HG02642 (cell line): ENCODE data around the gene GPRC5B.

ENCODE experiments used
- ATAC-seq: cut with Tn5 transposase; IDR thresholded peaks from one replicate; pipeline ENCODE4 v1.9.1; 2021; ENCODE audit warnings: mild to moderate bottlenecking; ENCODE audit not compliant: unreplicated experiment, poor library complexity

GPRC5B gene

GRCh38 chr16:19823322-19823721 is 61.3 kb downstream of the GPRC5B start:
- ATAC-seq: no peak

- ATAC-seq: no peak
Measured at GRCh38 chr16:19822533-19822932, 62.1 kb downstream of the GPRC5B start.

- no peak for ATAC-seq
Measured at GRCh38 chr16:19817875-19818274, 66.8 kb downstream of the GPRC5B start.

GRCh38 chr16:19817122-19817521 is 67.5 kb downstream of the GPRC5B start:
- no peak for ATAC-seq

- ATAC-seq: no peak
Measured at GRCh38 chr16:19815418-19815817, 69.2 kb downstream of the GPRC5B start.

- ATAC-seq: no peak
Measured at GRCh38 chr16:19812986-19813385, 71.7 kb downstream of the GPRC5B start.

GRCh38 chr16:19810817-19811731 is 73.6 kb downstream of the GPRC5B start:
- no peak for ATAC-seq

GRCh38 chr16:19809693-19810092 is 75.0 kb downstream of the GPRC5B start:
- ATAC-seq: no peak

- no peak for ATAC-seq
Measured at GRCh38 chr16:19809121-19809635, 75.5 kb downstream of the GPRC5B start.

- ATAC-seq: peak; percentile 69
Measured at GRCh38 chr16:19808061-19808641, 76.5 kb downstream of the GPRC5B start.
